ENCODE results near the gene RAD9A. TPM values are rescaled to one million over a fixed set of nuclear protein-coding genes. Genes with fewer than 3 reads are reported as not detected.

Gene RAD9A
- total and polyA plus RNA-seq, 4 donors = 14.1 to 35.9 (median 21.2) TPM

DNA sequence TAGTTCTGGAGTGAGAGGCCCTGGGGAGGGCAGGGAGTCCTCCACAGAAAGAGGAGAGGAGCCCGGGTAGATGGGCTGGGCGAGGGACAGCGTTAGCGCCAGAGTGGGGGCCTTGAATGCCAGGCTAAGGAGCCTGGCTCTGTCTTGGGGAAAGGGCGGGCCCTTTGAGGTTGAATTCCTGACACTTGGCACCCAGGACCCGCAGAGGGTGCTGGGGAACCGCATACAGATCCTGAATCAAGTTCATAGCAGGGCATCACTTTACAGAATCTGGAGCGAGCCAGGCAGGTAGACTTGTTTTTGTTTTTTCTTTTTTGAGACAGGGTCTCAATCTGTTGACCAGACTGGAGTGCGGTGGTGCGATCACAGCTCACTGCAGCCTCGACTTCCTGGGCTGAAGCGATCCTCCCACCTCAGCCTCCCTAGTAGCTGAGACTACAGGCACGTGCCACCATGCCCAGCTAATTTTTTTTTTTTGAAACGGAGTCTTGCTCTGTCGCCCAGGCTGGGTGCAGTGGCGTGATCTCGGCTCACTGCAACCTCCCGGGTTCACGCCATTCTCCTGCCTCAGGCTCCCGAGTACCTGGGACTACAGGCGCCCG lies 29.7 kb downstream of the RAD9A start:
- peaks cover 0 to 37% (median 11%) of the 10 kb centered on the region in 5 donors for H3K4me1 ChIP-seq (ENCODE audit: control insufficient read depth in 5 of 5, insufficient read depth in 5 of 5, low read length in 5 of 5)
- no peaks in the 10 kb centered on the region for H3K36me3 ChIP-seq (ENCODE audit: control insufficient read depth in 4 of 4, insufficient read depth in 4 of 4, low read length in 4 of 4)

DNA sequence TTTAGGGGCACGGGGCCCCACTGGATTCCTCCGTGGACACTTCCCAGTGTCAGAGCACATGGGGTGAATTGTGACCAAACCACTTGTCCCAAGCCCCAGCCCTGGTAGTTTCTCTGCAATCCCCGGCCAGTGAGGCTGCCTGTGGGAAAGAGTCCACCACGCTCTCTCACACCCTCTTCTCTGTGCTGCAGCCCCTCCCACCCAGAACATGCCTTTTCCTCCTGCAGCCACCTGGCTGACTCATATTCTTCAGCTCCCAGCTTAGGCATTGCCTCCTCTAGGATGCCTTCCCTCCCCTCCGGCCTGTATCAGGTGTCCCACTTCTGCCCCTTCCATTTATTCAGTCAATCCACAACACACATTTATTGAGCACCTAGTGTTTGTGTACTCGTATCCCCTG lies 31.1 kb downstream of the RAD9A start:
- ATAC-seq (ENCODE audit: insufficient read depth, low FRiP score) = no peak
- H3K27ac ChIP-seq (ENCODE audit: low read depth in 1 of 2, low read length in 1 of 2) = no peak overlapping the region
- WGBS, 2 donors = 61 to 65% methylated on average over 6 of the region's 6 CpGs

More for the DNA sequence above, 29.7 kb downstream of the RAD9A start:
- H3K4me3 ChIP-seq = no peak overlapping the region
- TF ChIP-seq, protein P1, sequence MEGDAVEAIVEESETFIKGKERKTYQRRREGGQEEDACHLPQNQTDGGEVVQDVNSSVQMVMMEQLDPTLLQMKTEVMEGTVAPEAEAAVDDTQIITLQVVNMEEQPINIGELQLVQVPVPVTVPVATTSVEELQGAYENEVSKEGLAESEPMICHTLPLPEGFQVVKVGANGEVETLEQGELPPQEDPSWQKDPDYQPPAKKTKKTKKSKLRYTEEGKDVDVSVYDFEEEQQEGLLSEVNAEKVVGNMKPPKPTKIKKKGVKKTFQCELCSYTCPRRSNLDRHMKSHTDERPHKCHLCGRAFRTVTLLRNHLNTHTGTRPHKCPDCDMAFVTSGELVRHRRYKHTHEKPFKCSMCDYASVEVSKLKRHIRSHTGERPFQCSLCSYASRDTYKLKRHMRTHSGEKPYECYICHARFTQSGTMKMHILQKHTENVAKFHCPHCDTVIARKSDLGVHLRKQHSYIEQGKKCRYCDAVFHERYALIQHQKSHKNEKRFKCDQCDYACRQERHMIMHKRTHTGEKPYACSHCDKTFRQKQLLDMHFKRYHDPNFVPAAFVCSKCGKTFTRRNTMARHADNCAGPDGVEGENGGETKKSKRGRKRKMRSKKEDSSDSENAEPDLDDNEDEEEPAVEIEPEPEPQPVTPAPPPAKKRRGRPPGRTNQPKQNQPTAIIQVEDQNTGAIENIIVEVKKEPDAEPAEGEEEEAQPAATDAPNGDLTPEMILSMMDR (IDR thresholded peaks at IDR 0.05; ENCODE audit: control extremely low read depth, extremely low read depth) = no peak
- 72 to 77% methylated on average over 22 of the region's 22 CpGs for WGBS, 2 donors
- DNase-seq (no peak), ATAC-seq (ENCODE audit: insufficient read depth, low FRiP score) (no peak)
- no peak overlapping the region for H3K9ac ChIP-seq (ENCODE audit: insufficient read depth in 1 of 2, low read length in 2 of 2)
- peak overlapping the region in 1 of 2 donors; percentile 76 for H3K27ac ChIP-seq (ENCODE audit: low read depth in 1 of 2, low read length in 1 of 2)
- peaks cover 0 to 2% (median 0%) of the 10 kb centered on the region in 4 donors for H3K9me3 ChIP-seq (ENCODE audit: control insufficient read depth in 4 of 4, insufficient read depth in 3 of 4, low read length in 3 of 4)
- H3K27me3 ChIP-seq (ENCODE audit: control insufficient read depth in 3 of 3, insufficient read depth in 3 of 3, low read length in 2 of 3) = no peaks in the 10 kb centered on the region

DNA sequence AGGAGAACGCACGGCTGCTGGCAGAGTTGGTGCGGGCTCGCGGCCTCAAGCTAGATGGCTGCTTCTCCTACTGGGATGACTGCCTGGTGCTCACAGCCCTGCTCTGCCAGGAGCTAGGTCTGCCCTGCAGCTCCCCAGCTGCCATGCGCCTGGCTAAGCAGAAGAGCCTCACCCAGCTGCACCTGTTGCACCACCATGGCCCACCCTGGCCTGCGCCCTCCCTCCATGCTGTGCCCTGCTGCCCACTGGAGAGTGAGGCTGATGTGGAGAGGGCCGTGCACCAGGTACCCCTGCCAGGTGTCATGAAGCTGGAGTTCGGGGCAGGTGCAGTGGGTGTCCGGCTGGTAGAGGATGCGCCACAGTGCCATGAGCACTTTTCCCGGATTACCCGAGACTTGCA lies 31.7 kb downstream of the RAD9A start:
- TF ChIP-seq, protein P1 (IDR thresholded peaks at IDR 0.05; ENCODE audit: control extremely low read depth, extremely low read depth) = no peak
- Histone ChIP-seq H3K9ac (ENCODE audit: insufficient read depth in 1 of 2, low read length in 2 of 2) (no peak overlapping the region), H3K4me3 (no peak overlapping the region), H3K27me3 (ENCODE audit: control insufficient read depth in 3 of 3, insufficient read depth in 3 of 3, low read length in 2 of 3) (no peaks in the 10 kb centered on the region), H3K9me3 (ENCODE audit: control insufficient read depth in 4 of 4, insufficient read depth in 3 of 4, low read length in 3 of 4) (no peaks in the 10 kb centered on the region), H3K27ac (ENCODE audit: low read depth in 1 of 2, low read length in 1 of 2) (no peak overlapping the region), H3K36me3 (ENCODE audit: control insufficient read depth in 4 of 4, insufficient read depth in 4 of 4, low read length in 4 of 4) (no peaks in the 10 kb centered on the region), H3K4me1 (ENCODE audit: control insufficient read depth in 5 of 5, insufficient read depth in 5 of 5, low read length in 5 of 5) (peaks cover 0 to 24% (median 5%) of the 10 kb centered on the region in 5 donors)
- WGBS, 2 donors = 96 to 98% methylated on average over 13 of the region's 13 CpGs
- ATAC-seq (ENCODE audit: insufficient read depth, low FRiP score) (no peak), DNase-seq (no peak)

More for the DNA sequence above, 31.1 kb downstream of the RAD9A start:
- Histone ChIP-seq H3K9me3 (ENCODE audit: control insufficient read depth in 4 of 4, insufficient read depth in 3 of 4, low read length in 3 of 4) (no peaks in the 10 kb centered on the region), H3K36me3 (ENCODE audit: control insufficient read depth in 4 of 4, insufficient read depth in 4 of 4, low read length in 4 of 4) (no peaks in the 10 kb centered on the region), H3K4me1 (ENCODE audit: control insufficient read depth in 5 of 5, insufficient read depth in 5 of 5, low read length in 5 of 5) (peaks cover 0 to 30% (median 5%) of the 10 kb centered on the region in 5 donors), H3K9ac (ENCODE audit: insufficient read depth in 1 of 2, low read length in 2 of 2) (no peak overlapping the region), H3K4me3 (no peak overlapping the region), H3K27me3 (ENCODE audit: control insufficient read depth in 3 of 3, insufficient read depth in 3 of 3, low read length in 2 of 3) (no peaks in the 10 kb centered on the region)
- no peak for DNase-seq
- TF ChIP-seq, protein P1 (IDR thresholded peaks at IDR 0.05; ENCODE audit: control extremely low read depth, extremely low read depth) = no peak

All from lung (tissue), 12 donors.